K562 (cell line): ENCODE results near the gene MAGI1. TPM values are rescaled to one million over a fixed set of nuclear protein-coding genes. Genes with fewer than 3 reads are reported as not detected.

Experiments
- AFF4 ChIP-seq: sonication (generic); formaldehyde crosslinking; IDR thresholded peaks from 2 replicates; pipeline ENCODE4 v1.8.0; 2023; ENCODE audit warnings: mild to moderate bottlenecking, missing genetic modification reagents
- C11orf30 ChIP-seq: fragments of 450-650 bp; IDR thresholded peaks from 2 replicates; pipeline ENCODE4 v1.6.1; 2016; ENCODE audit warnings: low read depth, mild to moderate bottlenecking
- CREM ChIP-seq: IDR thresholded peaks from 2 replicates; pipeline ENCODE4 v1.6.1; 2014; ENCODE audit warnings: antibody characterized with exemption, low read depth
- CTBP1 ChIP-seq: fragments of 450-650 bp; IDR thresholded peaks from 2 replicates; pipeline ENCODE4 v1.6.1; 2016; ENCODE audit warnings: borderline replicate concordance
- L3MBTL2 ChIP-seq: fragments of 450-650 bp; IDR thresholded peaks from 2 replicates; pipeline ENCODE4 v1.6.1; 2016; ENCODE audit warnings: mild to moderate bottlenecking, moderate library complexity
- MAZ ChIP-seq, 2 experiments: fragments of 450-650 bp in 1 of 2; sonication (generic) in 1 of 2; formaldehyde crosslinking; IDR thresholded peaks in 1 of 2; conservative IDR thresholded peaks in 1 of 2; 2 replicates each; pipeline versions ENCODE4 v1.4.0 to v1.5.0; 2020; ENCODE audit warnings: mild to moderate bottlenecking in 1 of 2, missing genetic modification reagents in 1 of 2
- NCOR1 ChIP-seq: fragments of 450-650 bp; IDR thresholded peaks from 2 replicates; pipeline ENCODE4 v1.6.1; 2016; ENCODE audit warnings: mild to moderate bottlenecking, moderate library complexity
- RAD21 ChIP-seq, 2 experiments: fragments of 250-450 bp in 1 of 2; fragments of 450-650 bp in 1 of 2; sonication (Bioruptor Pico) in 1 of 2; formaldehyde crosslinking in 1 of 2; IDR thresholded peaks in 1 of 2; conservative IDR thresholded peaks in 1 of 2; 2 replicates each; pipeline versions ENCODE4 v1.4.0 to v1.8.0; 2020 to 2022; ENCODE audit warnings: mild to moderate bottlenecking in 2 of 2, moderate library complexity in 1 of 2
- TAL1 ChIP-seq: fragments of 450-650 bp; IDR thresholded peaks from 2 replicates; pipeline ENCODE4 v1.6.1; 2016; ENCODE audit warnings: mild to moderate bottlenecking
- TRIM24 ChIP-seq, 2 experiments: fragments of 450-650 bp; IDR thresholded peaks; 2 replicates each; pipeline ENCODE4 v1.6.1; 2016
- ZNF592 ChIP-seq: fragments of 450-650 bp; IDR thresholded peaks from 2 replicates; pipeline ENCODE4 v1.6.1; 2017; ENCODE audit warnings: antibody characterized with exemption, mild to moderate bottlenecking
- polyA plus RNA-seq, 8 experiments: library from polyadenylated mRNA; depleted of rRNA in 4 of 8; stranded (reverse) in 5 of 8; unstranded in 3 of 8; fragments of >200 nt; fragmentation: Nextera tagmentation in 2 of 8; fragmentation: Illumina TruSeq in 1 of 8; extraction: Ambion mirVana in 2 of 8; extraction: Trizol in 1 of 8; gene quantifications; 2 replicates each; pipeline versions ENCODE4 v1.2.1 to v1.2.3, GENCODE V29; 2011 to 2014; ENCODE audit warnings: inconsistent platforms in 1 of 8, missing spikeins in 1 of 8
- total RNA-seq, 7 experiments: library from RNA; depleted of rRNA in 6 of 7; stranded (reverse); fragments of >200 nt in 6 of 7; fragmentation: Illumina TruSeq in 2 of 7; extraction: Trizol in 2 of 7; gene quantifications; 2 replicates each; pipeline versions ENCODE4 v1.2.1 to v1.2.3, GENCODE V29; 2011 to 2021; ENCODE audit warnings: low replicate concordance in 1 of 7

The MAGI1 gene
- total and polyA plus RNA-seq, 9 of the 15 experiments (the other 6 are each of a cell fraction or from before 2014, with no cell fraction given) = 7.8 to 59.4 (median 43.2) TPM

GRCh38 chr3:65604863-65605526, 433.7 kb downstream of the MAGI1 start (continued):
- TF ChIP-seq ZNF592 (peak; percentile 77; the same call in 1 of the 2 replicates), L3MBTL2 (0 out of 2 replicates have a peak, but pooled peaks have one; percentile 41), C11orf30 (no peak), TRIM24 (IDR thresholded peaks at IDR 0.05) (0 out of 4 replicates have a peak, but pooled peaks of 1 of the 2 experiments have one; percentile 36), CTBP1 (peak; percentile 58; the same call in 1 of the 2 replicates), AFF4 (no peak), MAZ (CRISPR knock-in tag; conservative IDR thresholded peaks at IDR 0.05 in 1 of 2, IDR thresholded peaks at IDR 0.05 in 1 of 2) (0 out of 4 replicates have a peak, but pooled peaks of 1 of the 2 experiments have one; percentile 21), CREM (0 out of 2 replicates have a peak, but pooled peaks have one; percentile 14), TAL1 (peak; percentile 66), RAD21 (CRISPR knock-in tag; conservative IDR thresholded peaks at IDR 0.05 in 1 of 2, IDR thresholded peaks at IDR 0.05 in 1 of 2) (0 out of 4 replicates have a peak, but pooled peaks of 1 of the 2 experiments have one; percentile 4), NCOR1 (peak; percentile 69)
